ENCODE results near the gene HES5.

Gene HES5

GRCh38 chr1:2483026-2483425 lies 47.0 kb downstream of the HES5 start:
- in situ Hi-C loops (cut with HindIII; ENCODE audit: low sequenced_read_pairs): no loop called here

- in situ Hi-C loops (cut with HindIII; ENCODE audit: low sequenced_read_pairs): no loop called here
Measured at GRCh38 chr1:2482588-2482987, 47.5 kb downstream of the HES5 start.

- in situ Hi-C loops (cut with HindIII; ENCODE audit: low sequenced_read_pairs): no loop called here
Measured at GRCh38 chr1:2481885-2482284, 48.2 kb downstream of the HES5 start.

GRCh38 chr1:2480986-2481364 lies 49.1 kb downstream of the HES5 start:
- in situ Hi-C loops (cut with HindIII; ENCODE audit: low sequenced_read_pairs): no loop called here

- in situ Hi-C loops (cut with HindIII; ENCODE audit: low sequenced_read_pairs): no loop called here
Measured at GRCh38 chr1:2480236-2480985, 49.7 kb downstream of the HES5 start.

- in situ Hi-C loops (cut with HindIII; ENCODE audit: low sequenced_read_pairs): no loop called here
Measured at GRCh38 chr1:2479618-2480017, 50.4 kb downstream of the HES5 start.

GRCh38 chr1:2479186-2479585 lies 50.9 kb downstream of the HES5 start:
- in situ Hi-C loops (cut with HindIII; ENCODE audit: low sequenced_read_pairs): no loop called here

Data from DLD1 (cell line).